Measurements from ENCODE around the gene HDAC6.

DNA sequence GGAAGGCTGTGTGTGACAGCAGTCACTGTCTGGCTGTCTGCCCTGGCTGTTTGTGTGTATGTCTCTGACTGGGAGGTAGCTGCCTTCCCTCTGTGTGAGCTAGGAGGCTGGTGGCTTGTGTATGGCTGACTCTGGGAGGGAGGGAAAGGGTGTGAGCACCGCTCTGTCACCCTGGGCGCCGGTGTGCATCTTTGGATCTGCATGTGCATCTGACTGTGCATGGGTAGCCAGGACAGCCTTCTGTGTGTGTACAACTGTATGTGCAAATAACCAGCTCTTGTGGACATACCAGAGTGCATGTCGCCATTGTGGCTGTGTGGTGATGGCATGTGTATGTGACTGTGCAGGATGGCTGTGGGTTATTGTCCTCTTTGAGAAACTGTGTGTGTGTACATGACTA lies 17.0 kb downstream of the HDAC6 start:
- TF ChIP-seq, protein P1, sequence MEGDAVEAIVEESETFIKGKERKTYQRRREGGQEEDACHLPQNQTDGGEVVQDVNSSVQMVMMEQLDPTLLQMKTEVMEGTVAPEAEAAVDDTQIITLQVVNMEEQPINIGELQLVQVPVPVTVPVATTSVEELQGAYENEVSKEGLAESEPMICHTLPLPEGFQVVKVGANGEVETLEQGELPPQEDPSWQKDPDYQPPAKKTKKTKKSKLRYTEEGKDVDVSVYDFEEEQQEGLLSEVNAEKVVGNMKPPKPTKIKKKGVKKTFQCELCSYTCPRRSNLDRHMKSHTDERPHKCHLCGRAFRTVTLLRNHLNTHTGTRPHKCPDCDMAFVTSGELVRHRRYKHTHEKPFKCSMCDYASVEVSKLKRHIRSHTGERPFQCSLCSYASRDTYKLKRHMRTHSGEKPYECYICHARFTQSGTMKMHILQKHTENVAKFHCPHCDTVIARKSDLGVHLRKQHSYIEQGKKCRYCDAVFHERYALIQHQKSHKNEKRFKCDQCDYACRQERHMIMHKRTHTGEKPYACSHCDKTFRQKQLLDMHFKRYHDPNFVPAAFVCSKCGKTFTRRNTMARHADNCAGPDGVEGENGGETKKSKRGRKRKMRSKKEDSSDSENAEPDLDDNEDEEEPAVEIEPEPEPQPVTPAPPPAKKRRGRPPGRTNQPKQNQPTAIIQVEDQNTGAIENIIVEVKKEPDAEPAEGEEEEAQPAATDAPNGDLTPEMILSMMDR (IDR thresholded peaks at IDR 0.05) = no peak
- TF ChIP-seq POLR2A (IDR thresholded peaks at IDR 0.05) = no peak

All from heart left ventricle (tissue), 13 donors.